ENCODE measurements around the gene NOX4.
"Not testable (repeated sequence)": the region's sequence is repeated elsewhere in the genome, so short reads cannot be mapped to it uniquely, and the experiment has no call there.

Gene NOX4

GRCh38 chr11:89293965-89294679 lies 197.1 kb downstream of the NOX4 start:
- no peak for TF ChIP-seq POLR2AphosphoS5 (IDR thresholded peaks at IDR 0.05; ENCODE audit: low read depth)
- TF ChIP-seq GABPA (IDR thresholded peaks at IDR 0.05; ENCODE audit: low read depth) = no peak
- TF ChIP-seq CTCF (IDR thresholded peaks at IDR 0.05; ENCODE audit: insufficient read depth, low read length) = no peak
- no peak for TF ChIP-seq SPI1 (IDR thresholded peaks at IDR 0.05; ENCODE audit: borderline replicate concordance, low read depth)
- no peak for TF ChIP-seq REST (IDR thresholded peaks at IDR 0.05; ENCODE audit: insufficient replicate concordance, low read depth)
- Histone ChIP-seq H3K27ac (replicated peaks) (no peak overlapping the region), H3K4me3 (replicated peaks; ENCODE audit: insufficient read depth, low read length) (no peak overlapping the region), H3K27me3 (ENCODE audit: insufficient read depth, poor library complexity, severe bottlenecking) (no peaks in the 10 kb centered on the region)
- no peak for DNase-seq (ENCODE audit: low read depth in 1 of 2, low spot score in 1 of 2)

GRCh38 chr11:89288004-89288403 lies 203.2 kb downstream of the NOX4 start:
- H3K27me3 ChIP-seq (ENCODE audit: insufficient read depth, poor library complexity, severe bottlenecking); H3K27ac ChIP-seq (replicated peaks); H3K4me3 ChIP-seq (replicated peaks; ENCODE audit: insufficient read depth, low read length); DNase-seq (ENCODE audit: low read depth in 1 of 2, low spot score in 1 of 2): not testable (repeated sequence)

GRCh38 chr11:89286601-89287000 lies 204.6 kb downstream of the NOX4 start:
- not testable (repeated sequence) for H3K27ac ChIP-seq (replicated peaks); H3K27me3 ChIP-seq (ENCODE audit: insufficient read depth, poor library complexity, severe bottlenecking); H3K4me3 ChIP-seq (replicated peaks; ENCODE audit: insufficient read depth, low read length); DNase-seq (ENCODE audit: low read depth in 1 of 2, low spot score in 1 of 2)

GRCh38 chr11:89281032-89281677 lies 210.0 kb downstream of the NOX4 start:
- H3K27ac ChIP-seq (replicated peaks); H3K4me3 ChIP-seq (replicated peaks; ENCODE audit: insufficient read depth, low read length); H3K27me3 ChIP-seq (ENCODE audit: insufficient read depth, poor library complexity, severe bottlenecking); DNase-seq (ENCODE audit: low read depth in 1 of 2, low spot score in 1 of 2): not testable (repeated sequence)

GRCh38 chr11:89279176-89279575 lies 212.0 kb downstream of the NOX4 start:
- no peaks in the 10 kb centered on the region for H3K27me3 ChIP-seq (ENCODE audit: insufficient read depth, poor library complexity, severe bottlenecking)
- no peak overlapping the region for H3K4me3 ChIP-seq (replicated peaks; ENCODE audit: insufficient read depth, low read length)
- no peak overlapping the region for H3K27ac ChIP-seq (replicated peaks)
- DNase-seq (ENCODE audit: low read depth in 1 of 2, low spot score in 1 of 2) = no peak
- TF ChIP-seq POLR2AphosphoS5 (IDR thresholded peaks at IDR 0.05; ENCODE audit: low read depth) = no peak
- no peak for TF ChIP-seq GABPA (IDR thresholded peaks at IDR 0.05; ENCODE audit: low read depth)
- TF ChIP-seq SPI1 (IDR thresholded peaks at IDR 0.05; ENCODE audit: borderline replicate concordance, low read depth) = no peak
- no peak for TF ChIP-seq CTCF (IDR thresholded peaks at IDR 0.05; ENCODE audit: insufficient read depth, low read length)
- TF ChIP-seq REST (IDR thresholded peaks at IDR 0.05; ENCODE audit: insufficient replicate concordance, low read depth) = no peak

Measured in HL-60 (cell line).